Measurements from ENCODE around the gene FURIN. TPM values are rescaled to one million over a fixed set of nuclear protein-coding genes. Genes with fewer than 3 reads are reported as not detected.

FURIN gene
- polyA plus RNA-seq, 1 of the 3 experiments (the other 2 are of a cell fraction) = 40.8 TPM

- no peaks in the 10 kb centered on the region for H4K20me1 ChIP-seq (ENCODE audit: insufficient read depth)
- WGBS (ENCODE audit: low lambda C conversion rate) = 81% methylated on average over 7 of the region's 7 CpGs
- CTCF ChIA-PET = no interaction called here
- TF ChIP-seq TEAD4 (IDR thresholded peaks at IDR 0.05; ENCODE audit: borderline replicate concordance, insufficient read depth) (no peak), ZBTB33 (IDR thresholded peaks at IDR 0.05; ENCODE audit: borderline replicate concordance, low read depth) (no peak), YY1 (IDR thresholded peaks at IDR 0.05; ENCODE audit: low read depth) (no peak), CHD2 (IDR thresholded peaks at IDR 0.05; ENCODE audit: low read length, partially characterized antibody) (no peak), EZH2phosphoT487 (IDR thresholded peaks at IDR 0.05; ENCODE audit: borderline replicate concordance, low read depth) (no peak), EP300 (IDR thresholded peaks at IDR 0.05; ENCODE audit: borderline replicate concordance in 1 of 2, low read depth in 1 of 2, low read length in 1 of 2) (no peak), IRF3 (IDR thresholded peaks at IDR 0.05; ENCODE audit: low read depth, low read length) (no peak), JUND (IDR thresholded peaks at IDR 0.05) (no peak), MXI1 (IDR thresholded peaks at IDR 0.05; ENCODE audit: low read depth, low read length) (no peak), TAF1 (IDR thresholded peaks at IDR 0.05; ENCODE audit: borderline replicate concordance, low read depth, low read length) (no peak), SIN3A (IDR thresholded peaks at IDR 0.05; ENCODE audit: borderline replicate concordance, low read depth, low read length) (no peak)
- TF ChIP-seq, protein P1, sequence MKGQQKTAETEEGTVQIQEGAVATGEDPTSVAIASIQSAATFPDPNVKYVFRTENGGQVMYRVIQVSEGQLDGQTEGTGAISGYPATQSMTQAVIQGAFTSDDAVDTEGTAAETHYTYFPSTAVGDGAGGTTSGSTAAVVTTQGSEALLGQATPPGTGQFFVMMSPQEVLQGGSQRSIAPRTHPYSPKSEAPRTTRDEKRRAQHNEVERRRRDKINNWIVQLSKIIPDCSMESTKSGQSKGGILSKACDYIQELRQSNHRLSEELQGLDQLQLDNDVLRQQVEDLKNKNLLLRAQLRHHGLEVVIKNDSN (IDR thresholded peaks at IDR 0.05; ENCODE audit: borderline replicate concordance, low read depth) = no peak
- TF ChIP-seq, protein P2, sequence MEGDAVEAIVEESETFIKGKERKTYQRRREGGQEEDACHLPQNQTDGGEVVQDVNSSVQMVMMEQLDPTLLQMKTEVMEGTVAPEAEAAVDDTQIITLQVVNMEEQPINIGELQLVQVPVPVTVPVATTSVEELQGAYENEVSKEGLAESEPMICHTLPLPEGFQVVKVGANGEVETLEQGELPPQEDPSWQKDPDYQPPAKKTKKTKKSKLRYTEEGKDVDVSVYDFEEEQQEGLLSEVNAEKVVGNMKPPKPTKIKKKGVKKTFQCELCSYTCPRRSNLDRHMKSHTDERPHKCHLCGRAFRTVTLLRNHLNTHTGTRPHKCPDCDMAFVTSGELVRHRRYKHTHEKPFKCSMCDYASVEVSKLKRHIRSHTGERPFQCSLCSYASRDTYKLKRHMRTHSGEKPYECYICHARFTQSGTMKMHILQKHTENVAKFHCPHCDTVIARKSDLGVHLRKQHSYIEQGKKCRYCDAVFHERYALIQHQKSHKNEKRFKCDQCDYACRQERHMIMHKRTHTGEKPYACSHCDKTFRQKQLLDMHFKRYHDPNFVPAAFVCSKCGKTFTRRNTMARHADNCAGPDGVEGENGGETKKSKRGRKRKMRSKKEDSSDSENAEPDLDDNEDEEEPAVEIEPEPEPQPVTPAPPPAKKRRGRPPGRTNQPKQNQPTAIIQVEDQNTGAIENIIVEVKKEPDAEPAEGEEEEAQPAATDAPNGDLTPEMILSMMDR (IDR thresholded peaks at IDR 0.05) = no peak
- no peak for DNase-seq
- no peaks in the 10 kb centered on the region for H3K9me3 ChIP-seq
- no peak overlapping the region for H3K4me3 ChIP-seq (ENCODE audit: low read depth in 2 of 2, low read length in 1 of 2)
- POLR2A ChIA-PET = no interaction called here
- H2AFZ ChIP-seq (ENCODE audit: low read depth) = no peak overlapping the region
- H3K9me2 ChIP-seq = no peaks in the 10 kb centered on the region
- no peak overlapping the region for H3K9ac ChIP-seq
- H3K27me3 ChIP-seq (ENCODE audit: insufficient read depth) = no peaks in the 10 kb centered on the region
- H3K27ac ChIP-seq (ENCODE audit: low read depth in 2 of 2, low read length in 1 of 2) = no peak overlapping the region
- no peaks in the 10 kb centered on the region for H3K79me2 ChIP-seq (ENCODE audit: insufficient read depth)
- no peaks in the 10 kb centered on the region for H3F3A ChIP-seq (replicated peaks; ENCODE audit: insufficient read depth)
- H3K4me1 ChIP-seq (ENCODE audit: control insufficient read depth in 1 of 2, insufficient read depth in 2 of 2, low read depth in 1 of 2, low read length in 1 of 2) = no peaks in the 10 kb centered on the region
- no peak overlapping the region for H3K4me2 ChIP-seq
- peaks cover 0 to 78% of the 10 kb centered on the region in 2 experiments for H3K36me3 ChIP-seq (replicated peaks in 1 of 2; ENCODE audit: control insufficient read depth in 1 of 2, insufficient read depth in 2 of 2, low read length in 1 of 2)
Observed at GRCh38 chr15:90915216-90915807, 46.9 kb downstream of the FURIN start.
